ENCODE data around the gene MPIG6B. TPM values are rescaled to one million over a fixed set of nuclear protein-coding genes. Genes with fewer than 3 reads are reported as not detected.

MPIG6B gene, protein sequence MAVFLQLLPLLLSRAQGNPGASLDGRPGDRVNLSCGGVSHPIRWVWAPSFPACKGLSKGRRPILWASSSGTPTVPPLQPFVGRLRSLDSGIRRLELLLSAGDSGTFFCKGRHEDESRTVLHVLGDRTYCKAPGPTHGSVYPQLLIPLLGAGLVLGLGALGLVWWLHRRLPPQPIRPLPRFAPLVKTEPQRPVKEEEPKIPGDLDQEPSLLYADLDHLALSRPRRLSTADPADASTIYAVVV
- not detected in 2 replicates for total RNA-seq (2014; rRNA removed; shearing (Covaris generic))

DNA sequence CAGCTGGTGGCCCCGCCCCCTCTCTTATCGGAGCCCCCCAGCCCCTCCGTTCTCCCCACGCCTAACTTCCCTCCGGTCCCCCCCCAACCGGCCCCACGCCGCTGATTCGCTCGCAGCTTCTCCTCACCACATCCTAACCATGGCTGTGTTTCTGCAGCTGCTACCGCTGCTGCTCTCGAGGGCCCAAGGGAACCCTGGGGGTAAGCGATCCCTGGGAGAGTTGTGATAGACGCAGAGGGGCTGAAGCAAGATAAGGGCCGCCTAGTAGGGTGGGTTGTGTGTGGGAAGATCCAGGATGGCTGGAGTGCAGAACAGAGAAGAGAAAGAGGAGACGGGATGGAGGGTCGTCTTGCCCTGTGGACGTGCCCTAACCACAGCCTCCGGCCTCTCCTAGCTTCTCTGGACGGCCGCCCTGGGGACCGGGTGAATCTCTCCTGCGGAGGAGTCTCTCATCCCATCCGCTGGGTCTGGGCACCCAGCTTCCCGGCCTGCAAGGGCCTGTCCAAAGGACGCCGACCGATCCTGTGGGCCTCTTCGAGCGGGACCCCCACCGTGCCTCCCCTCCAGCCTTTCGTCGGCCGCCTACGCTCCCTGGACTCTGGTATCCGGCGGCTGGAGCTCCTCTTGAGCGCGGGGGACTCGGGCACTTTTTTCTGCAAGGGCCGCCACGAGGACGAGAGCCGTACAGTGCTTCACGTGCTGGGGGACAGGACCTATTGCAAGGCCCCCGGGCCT is at the start of gene MPIG6B:
Gene MPIG6B, plus strand, starts transcription at position 129 of the 735 bp plus-strand sequence. Its CDS starts 11 bp downstream, at position 140.
- no peak for DNase-seq (ENCODE audit: low read depth)

DNA sequence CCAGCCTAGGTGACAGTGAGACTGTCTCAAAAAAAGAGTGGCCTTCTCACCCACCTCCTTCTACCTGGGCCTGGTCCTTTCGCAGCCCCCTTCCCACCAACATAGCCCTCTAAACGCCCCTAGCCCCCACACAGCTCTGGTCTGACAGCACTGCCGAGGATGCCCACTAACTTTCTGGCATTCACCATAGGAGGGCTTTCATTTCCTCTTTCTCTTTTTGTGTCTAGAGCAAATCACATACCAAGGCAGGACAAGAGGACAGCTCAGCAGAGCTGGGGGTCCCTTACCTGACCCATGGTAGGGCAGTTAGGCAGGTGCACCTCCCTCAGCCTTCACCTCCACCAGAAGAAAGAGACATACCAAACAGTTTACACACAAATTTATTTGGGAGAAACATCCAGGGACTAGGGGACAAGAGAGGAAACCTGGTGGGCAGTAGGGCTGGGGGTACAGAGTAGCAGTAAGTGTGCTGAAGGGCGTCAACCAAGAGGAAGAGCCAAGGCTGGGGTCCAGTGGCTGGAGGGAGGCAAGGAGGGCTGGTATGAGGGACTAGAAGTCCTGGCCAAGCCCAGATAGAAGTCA is 46.8 kb upstream of the MPIG6B start:
- DNase-seq (ENCODE audit: low read depth) = no peak

DNA sequence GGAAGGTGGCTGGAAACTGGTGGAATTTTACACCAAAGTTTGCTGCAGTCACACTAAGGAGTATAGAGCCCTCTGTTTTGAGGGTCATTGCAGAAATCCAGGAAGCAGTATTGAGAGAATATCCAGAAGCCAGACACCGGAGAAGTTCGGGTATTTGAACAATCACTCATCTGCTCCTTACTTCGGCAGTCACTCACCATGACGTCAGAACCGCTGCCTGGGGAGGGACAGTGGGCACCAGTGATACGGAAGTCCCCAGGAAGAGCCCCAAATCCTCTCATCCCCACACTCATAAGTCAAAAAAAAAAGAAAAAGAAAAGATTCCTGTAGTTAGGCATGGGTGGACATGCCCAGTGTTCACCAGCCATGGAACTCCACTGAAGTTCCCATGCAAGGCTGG is 46.3 kb upstream of the MPIG6B start:
- DNase-seq (ENCODE audit: low read depth) = no peak

DNA sequence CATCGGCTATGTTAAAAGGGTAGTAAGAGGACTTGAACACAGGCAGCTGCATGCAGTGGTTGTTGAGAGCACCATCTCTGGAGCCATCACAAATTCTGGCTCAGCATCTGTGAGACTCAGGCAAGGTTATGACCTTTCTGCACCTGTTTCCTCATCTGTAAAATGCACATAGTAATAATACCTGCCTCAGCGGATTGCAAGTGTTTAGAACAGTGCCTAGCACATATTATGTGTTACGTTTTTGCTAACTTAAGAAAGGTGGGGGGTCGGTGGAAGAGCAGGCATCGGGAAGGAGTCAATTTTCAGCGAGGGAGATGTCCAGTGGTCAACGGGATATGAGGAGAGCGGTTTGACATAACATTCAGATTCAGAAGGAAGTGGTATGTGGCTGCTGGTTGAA is 45.2 kb upstream of the MPIG6B start:
- no peak for DNase-seq (ENCODE audit: low read depth)

DNA sequence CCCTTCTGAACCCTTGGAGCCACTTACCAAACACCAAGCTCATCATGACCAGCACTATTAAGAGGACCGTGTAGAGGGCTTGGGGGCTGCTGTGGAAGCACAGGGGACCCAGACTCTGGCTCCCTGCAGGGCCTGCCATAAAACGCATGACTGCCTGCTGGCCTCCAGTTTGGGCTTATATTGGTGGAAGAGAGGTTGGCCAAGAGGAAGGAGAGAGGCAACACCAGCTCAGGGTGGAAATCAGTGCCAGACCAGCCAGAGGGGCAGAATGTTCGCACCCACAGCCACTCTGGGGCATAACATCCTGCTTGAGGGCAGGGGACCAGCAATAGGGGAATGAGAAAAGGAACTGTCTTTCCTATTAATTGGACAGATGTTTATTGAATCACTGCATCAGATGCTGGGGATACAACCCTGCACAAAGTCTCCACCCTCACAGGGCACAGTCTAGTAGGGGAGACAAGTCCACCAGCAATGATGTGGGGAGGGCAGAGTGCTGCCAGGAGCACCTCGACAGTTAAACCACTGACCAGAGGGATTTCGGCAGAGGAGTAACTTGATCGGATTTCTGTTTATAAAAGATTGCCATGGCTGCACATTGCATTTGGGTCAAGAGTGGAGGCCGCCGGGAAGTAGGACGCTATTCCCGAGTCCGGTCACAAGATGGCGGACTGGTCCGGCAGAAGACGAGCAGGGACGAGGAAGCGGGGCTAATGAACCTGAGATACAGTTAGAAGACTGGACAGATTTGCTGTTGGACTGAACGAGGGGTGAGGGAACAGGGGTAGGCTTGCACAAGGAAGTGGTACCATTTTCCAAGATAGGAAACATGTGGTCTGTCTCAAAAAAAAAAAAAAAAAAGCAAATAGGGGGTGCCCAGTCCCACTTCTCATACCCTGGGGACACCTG is 42.7 kb upstream of the MPIG6B start, which contains the start of gene LY6G5C:
Gene LY6G5C, minus strand, starts transcription at position 842 of the 909 bp plus-strand sequence. Its CDS starts 694 bp downstream, at position 148.
- DNase-seq (ENCODE audit: low read depth) = peak; percentile 90

DNA sequence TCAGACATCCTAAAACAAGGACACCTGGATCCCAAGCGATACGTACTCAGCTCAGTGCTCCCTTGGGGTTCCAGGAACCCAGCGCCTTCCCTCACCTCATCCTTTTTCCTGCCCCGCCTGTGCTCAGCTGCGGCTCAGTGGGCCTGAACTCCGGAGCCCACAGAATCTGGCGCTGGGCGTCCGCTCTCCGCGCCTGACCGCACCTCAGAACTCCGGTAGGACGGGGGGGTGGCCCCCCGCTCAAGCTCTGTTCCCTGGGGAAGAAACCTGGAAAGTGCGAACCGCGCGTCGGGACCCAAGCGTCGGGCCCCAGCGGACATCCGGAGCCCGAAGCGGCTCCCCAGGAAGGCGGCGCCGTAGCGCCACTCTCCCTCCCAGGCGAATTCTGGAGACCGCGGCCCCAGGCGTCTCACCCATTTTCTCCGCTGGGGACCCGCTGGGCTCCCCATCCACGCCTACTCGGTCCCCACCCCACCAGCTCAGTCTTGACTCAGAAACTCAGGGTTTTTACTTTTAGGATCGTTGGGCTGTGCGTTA is 42.0 kb upstream of the MPIG6B start:
- peak; percentile 49 for DNase-seq (ENCODE audit: low read depth)

DNA sequence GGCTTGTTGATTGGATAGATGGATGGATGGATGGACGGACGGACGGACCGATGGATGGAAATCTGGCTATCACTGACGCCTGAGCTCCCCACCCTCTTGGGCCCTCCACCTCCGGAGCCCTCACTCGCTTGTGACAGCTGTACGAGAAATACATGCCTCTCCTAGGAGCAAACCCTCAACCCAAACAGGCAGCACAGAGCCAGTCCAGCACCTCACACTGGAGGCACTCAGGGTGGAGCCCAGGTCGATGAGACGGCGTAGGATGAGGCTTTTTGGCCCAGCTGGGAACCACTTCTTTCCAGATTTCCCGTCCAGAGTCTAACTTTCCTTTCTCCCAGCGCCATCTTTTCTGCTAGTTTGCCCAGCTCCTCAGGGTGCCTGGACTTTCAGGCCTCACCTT is 39.6 kb upstream of the MPIG6B start:
- DNase-seq (ENCODE audit: low read depth) = no peak

DNA sequence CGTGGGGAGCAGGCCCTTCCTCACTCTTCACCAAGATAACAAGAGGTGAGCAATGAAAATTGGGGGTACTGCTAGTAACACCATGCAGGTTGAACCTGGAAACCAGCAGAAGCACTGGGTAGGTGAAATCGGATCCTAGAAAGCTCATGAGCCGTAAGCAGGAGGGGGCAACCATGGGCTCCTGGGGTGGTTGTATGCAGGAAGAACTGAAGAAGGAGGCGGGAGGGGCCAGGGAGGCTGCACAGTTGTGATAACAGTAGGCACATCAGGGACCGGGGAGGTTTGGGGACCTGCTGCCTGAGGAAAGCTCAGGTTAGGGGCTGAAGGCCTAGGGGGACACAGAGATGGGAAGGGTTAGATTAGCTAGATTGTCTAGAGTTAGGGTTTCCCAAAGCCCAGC is 36.7 kb upstream of the MPIG6B start:
- DNase-seq (ENCODE audit: low read depth) = no peak

DNA sequence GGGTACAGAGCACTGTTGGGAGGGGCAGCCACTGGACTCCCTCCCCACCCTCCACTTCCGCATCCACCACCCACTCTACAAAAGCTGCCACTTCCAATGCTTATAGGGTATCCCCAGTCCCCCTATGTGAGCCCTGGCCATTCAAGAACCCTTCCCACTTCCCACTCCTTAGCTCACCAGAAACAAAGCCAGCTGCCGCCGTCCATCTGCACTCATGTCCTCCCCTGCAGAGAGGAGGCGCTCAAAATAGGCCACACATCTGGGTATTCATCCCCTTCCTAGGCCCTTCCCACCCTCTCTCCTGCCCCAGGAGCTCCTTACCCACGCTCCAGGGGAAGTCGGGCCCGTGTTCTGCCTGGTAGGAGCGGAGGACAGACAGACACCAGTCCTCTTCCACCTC is 35.9 kb upstream of the MPIG6B start:
- no peak for DNase-seq (ENCODE audit: low read depth)

DNA sequence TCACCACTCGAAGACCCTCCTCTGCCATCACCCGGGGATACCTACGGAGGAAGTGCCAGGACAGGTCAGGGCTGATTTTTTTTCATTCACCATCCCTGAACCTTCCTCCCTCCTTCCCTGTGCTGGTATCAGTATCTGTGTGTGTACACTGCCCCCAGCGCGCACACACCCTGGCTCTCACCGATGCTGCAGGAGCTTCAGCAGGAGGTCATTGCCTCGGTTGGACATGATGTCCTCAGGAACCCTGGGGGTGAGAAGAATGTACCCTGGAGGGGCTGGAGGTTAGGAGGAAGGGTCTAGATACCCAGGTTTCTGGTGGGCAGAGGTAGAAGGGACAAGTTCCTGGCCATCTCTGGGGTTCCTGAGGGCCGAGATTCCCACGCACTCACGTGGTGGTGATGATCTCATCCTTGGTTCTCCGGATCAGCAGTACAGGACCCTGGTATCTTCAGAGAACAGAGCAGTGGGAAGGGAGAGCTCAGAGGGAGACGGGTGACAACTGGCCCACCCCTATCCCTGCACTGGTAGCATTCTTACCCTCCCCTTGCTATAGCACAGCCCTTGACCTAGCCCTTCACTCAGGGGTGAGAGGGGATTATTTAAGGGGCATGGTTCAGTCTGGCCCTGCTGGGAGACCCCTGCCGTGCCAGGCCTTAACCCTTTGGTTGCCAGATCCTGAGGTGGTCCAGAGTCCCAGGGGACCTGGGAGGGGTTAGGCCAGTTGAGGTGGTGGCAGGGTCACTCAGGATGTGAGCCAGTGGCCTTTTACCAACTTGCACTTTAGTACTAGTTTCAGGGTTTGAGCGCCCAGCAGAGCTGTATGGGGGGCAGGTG is 35.1 kb upstream of the MPIG6B start:
- DNase-seq (ENCODE audit: low read depth) = no peak

DNA sequence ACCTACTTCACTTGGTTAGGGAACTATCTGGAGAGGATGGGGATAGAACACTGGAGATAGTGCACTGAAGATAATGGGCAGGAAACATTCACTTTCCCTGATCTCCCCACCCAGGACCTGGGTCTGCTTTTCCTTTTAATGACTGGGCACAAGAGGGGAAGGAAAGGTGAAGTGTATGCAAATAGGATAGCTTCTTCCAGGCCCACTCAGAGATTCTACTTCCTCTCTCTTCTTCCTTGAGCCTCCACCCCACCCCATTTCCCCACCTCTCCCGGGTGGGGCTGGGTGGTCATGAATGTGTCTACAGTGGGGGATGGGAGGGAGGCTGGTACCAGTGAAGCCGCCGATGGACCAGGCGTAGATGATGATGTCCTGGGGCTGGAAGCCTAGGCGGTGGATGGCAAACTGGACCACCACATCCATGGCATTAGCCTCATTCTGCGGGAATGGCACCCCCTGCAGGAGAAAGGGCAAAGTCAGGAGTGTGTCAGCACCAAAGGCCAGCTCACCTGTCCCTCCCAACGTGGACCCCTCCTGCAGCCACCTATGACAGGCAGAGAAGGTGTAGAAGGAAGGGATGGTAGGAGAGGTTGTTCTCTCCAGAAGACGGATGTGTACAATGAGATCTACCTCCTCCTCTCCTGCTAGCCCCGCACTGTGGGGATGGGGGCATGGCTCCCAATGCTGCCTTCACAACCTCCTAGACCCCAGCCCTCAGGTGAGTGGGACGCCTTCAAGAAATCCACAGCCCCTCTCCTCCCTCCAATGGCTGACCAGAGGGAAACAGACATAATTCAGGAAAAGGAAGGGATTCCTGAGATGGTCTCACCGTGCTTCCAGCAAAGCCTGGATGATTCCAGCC is 33.7 kb upstream of the MPIG6B start:
- DNase-seq (ENCODE audit: low read depth) = no peak

DNA sequence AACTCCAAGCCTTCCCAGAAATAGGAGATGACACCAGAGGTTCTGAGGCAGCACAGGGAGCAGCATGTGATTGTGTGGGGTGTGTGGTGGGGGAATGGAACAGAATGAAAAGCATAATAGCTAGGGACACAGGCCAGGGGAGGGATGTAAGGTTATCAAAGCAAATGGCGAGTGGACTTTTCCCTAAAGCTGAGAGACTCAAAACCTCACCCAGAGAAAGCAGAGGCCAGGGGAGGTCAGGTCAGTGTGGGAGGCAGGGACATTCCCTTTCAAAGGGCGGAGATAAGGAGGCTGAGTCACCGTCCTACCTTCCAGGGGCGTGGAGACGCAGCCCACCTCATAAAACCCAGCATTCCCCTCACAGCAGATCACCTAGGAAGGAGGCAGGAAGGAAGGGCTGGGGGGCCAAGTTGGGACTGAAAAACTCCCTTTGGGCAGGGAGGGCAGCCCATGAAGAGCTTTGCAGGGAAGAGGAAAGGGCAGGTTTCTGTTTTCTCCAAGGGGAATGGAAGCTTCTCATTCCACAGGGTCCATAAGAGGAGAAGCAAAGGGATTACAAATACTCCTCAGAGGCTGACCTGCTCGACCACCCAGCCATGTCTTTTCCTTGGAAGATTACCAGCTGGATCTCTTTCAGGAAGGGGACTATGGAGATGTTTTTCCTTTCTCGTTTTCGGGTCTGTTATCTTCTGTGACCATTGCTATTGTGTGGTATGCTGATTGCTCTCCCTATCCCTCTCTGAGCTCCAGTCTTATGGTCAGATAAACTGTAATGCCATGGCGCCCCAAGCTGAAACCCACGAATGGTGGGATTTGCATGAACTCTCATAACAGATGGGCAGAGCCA is 32.7 kb upstream of the MPIG6B start:
- peak; percentile 58 for DNase-seq (ENCODE audit: low read depth)

DNA sequence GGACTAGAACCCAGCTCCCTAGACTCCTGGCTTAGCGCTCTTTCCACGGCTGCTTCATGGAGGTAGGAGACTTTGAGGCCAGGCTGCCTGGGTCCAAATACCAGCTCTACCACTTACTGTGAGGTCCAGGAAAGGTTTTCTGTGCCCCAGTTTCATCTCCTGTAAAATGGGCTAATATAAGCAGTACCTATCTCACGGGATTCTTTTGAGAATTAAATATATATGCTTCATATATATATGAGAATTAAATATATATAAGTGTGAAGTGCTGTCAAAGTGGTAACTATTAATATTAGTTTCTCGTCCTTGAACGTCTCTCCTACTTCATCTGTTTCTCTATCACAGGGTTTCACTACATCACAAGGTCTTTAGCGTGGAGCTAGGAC is 32.1 kb upstream of the MPIG6B start:
- no peak for DNase-seq (ENCODE audit: low read depth)

DNA sequence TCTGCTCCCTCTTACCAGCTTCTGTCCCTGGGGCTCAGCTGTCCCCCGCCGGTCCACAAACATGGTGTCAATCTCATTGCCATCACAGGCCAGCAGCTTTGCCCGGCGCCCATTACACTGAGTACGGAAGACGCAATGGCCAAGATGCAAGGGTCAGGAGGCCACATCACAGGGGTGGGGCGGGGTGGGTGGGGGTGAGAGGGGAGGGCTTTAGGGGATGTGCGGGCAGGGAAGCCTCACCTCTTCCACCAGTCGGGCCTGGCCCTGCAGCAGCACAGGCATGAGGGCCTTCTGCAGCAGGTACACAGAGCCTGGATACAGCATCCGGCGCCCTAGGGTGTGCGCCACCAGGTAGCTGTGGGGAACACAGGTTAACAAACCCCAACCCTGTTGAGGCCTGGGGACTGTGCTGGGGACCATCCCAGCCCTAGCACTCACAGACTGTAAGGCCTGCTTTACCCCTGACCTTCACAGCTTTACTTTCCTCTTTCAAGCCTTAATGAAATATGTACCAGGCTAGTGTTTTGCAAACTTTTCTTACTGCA is 31.5 kb upstream of the MPIG6B start:
- no peak for DNase-seq (ENCODE audit: low read depth)

DNA sequence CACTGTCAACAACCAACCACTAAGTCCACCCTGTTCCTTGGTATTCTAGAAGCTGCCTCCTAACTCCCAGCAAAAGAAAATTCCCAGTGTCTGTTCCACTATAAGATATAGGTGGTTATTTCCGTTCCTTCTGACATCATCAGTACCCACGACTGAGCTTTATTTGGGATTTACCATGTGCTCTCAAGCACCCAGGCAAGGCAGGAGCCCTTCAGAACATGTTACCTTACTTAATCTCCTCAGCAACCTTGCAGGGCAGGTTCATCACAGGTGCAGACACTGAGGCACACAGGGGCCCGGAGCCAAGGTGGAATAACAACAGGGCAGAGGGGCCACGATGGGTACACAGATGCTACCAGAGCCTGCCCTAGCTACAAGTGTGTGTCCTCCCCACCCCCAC is 30.8 kb upstream of the MPIG6B start:
- no peak for DNase-seq (ENCODE audit: low read depth)

DNA sequence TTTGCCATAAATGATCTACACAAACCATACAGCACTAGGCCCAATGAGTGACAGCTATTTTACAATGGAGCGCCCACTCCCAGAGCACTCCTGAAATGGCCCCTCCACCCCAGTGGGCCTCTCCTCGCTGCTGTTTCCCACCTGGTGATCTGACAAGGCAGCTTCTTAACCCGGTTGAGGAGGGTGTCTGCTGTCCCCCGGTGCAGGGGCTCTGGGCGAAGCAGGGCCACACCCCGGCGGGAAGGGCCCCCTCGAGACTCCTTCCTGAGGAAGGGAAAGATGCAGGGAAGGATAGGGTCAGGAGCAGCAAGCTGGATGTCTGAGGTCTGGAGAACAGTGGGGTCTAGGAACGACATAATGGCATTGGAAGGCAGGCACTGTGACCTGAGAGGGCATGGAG is 30.3 kb upstream of the MPIG6B start:
- no peak for DNase-seq (ENCODE audit: low read depth)

DNA sequence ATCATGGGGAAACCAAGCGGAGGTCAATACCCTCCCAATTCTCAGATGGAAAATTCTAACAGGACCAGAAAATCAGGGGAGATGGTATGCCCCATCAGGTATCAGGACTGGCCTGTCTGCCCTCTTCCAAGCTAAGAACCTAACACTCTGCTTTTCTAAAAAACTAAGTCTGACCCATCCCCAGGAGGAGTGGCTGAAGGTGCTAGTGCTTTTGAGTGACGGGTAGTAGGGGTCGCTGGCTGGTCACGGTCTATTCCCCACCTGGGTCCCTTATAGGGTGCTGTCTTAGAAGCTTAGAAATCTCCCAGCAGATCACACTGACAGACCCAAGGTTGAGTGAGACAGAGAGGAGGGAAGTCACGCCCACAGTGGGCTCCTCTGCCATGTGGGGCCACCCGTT is 29.6 kb upstream of the MPIG6B start:
- no peak for DNase-seq (ENCODE audit: low read depth)

DNA sequence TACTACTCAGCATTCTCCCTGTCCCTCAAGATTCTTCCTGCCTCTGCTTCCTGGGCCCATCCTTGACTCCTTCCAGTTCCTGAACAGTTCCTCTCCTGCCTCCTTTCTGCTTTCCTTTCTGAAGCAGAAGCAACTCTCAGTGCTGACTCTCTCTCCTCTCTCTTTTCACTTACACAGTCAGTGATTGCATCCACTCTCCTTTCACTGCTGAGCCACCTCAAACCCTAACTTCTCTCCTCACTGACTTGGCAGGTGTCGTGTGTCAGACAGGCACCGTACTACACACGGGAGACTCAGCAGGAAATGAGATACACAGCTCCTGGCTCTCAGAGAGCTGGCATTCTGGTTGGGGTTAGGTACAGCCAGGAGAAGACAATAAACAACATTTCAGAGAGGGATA is 25.6 kb upstream of the MPIG6B start:
- DNase-seq (ENCODE audit: low read depth) = no peak

Measured in Daoy (cell line).